Stimulated activated CD4-positive, alpha-beta T cell treated with anti-CD3 and anti-CD28 coated beads, Interleukin-15, amount 100 ng/mL, for 24 hours (primary cell): ENCODE measurements around the gene TBX1.

Experiments used
- DNase-seq: peaks from one replicate; pipeline ENCODE4 v3.0.0-alpha.2; 2020

Gene TBX1

DNA sequence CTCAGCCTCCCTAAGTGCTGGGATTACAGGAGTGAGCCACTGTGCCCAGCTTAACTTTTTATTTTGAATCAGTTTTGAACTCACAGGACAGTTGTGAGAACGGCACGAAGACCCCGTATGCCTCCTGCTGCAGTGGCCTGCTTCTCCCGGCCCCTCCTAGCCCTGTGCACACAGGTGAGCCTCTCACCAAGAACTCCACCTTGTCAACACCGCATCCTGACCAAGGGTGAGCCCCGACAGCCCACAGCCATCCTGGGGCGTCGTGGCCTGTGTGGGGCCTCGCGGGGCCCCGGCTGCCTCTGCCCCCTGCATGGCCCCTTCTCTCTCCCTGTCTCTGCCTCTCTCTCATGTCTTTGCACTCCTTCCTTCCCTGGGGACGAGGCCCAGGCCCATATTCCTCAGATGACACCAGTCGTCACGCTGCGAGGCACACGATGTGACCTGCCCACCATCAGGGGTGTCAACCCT lies 55.3 kb downstream of the TBX1 start:
- DNase-seq = no peak

- DNase-seq = no peak
Observed at GRCh38 chr22:19816372-19817119, 56.0 kb downstream of the TBX1 start.
